ENCODE measurements around the gene MS4A5.
"Not testable (repeated sequence)": the region's sequence is repeated elsewhere in the genome, so short reads cannot be mapped to it uniquely, and the experiment has no call there.

MS4A5 gene, protein sequence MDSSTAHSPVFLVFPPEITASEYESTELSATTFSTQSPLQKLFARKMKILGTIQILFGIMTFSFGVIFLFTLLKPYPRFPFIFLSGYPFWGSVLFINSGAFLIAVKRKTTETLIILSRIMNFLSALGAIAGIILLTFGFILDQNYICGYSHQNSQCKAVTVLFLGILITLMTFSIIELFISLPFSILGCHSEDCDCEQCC

DNA sequence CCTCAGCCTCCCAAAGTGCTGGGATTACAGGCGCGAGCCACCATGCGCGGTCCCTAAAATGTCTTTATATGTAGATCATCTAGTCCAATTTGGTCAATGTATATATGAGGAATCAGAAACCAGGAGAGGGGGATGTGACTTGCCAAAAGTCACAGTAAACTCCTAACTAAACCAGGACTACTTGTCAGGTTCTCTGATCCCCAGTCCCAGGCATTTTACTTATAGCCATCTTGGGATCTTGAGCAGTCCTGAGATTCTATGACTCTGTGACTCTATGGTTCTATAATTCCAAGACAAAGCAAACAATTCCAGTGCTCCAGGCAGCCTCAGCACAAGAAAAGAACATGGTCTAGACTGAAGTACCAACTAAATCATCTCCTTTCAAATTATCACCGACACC is at the start of gene MS4A5:
Gene MS4A5 (plus strand): TSS at position 301 of the 400 bp plus-strand sequence. CDS start 103 bp downstream, outside the sequence.
- no peak for DNase-seq

DNA sequence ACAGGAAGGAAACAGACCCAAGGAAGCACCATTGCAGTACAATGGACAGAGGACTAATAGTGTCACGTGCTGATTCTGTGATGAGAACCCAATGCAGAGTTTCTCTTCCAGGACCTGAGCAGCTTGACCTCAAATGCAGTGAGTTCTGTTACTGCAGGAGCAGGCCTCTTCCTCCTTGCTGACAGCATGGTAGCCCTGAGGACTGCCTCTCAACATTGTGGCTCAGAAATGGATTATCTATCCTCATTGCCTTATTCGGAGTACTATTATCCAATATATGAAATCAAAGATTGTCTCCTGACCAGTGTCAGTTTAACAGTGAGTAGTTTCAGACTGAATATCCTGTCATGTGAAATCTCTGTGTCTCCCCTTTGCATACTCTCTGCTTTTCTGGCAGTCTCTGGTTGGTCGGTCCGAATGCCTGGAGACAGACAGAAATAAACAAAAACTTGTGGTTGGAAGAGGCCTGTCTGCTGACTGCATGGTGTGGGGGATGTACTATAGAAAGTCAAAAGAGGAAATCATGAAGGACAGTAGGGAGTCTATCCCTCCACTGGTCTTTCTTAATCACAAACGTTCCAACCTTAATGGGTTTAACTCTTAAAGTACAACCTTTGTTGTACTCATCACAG is 40.0 kb upstream of the MS4A5 start:
- DNase-seq: no peak

DNA sequence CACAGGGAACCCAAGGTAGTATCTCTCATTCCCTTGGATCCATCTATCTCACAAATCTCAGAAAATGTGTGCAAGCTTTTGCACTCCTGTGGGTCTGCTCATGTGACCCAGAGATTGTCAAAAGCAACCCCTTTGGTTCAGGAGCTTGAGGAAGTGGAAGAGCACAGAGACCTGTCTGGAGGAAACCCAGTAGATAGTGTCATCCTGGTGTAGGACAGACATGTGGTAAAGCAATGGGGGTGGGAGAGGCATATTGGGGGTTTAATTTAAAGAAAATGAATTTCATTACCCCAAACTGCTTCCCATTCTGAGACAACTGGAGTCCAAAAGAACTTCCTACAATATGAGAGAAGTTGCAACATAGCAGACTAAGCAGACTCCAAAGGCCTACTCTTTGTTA is 39.0 kb upstream of the MS4A5 start:
- no peak for DNase-seq

- no peak for DNase-seq
Measured at GRCh38 chr11:60392361-60392760, 37.0 kb upstream of the MS4A5 start.

GRCh38 chr11:60393016-60393415 is 36.4 kb upstream of the MS4A5 start:
- DNase-seq: no peak

DNA sequence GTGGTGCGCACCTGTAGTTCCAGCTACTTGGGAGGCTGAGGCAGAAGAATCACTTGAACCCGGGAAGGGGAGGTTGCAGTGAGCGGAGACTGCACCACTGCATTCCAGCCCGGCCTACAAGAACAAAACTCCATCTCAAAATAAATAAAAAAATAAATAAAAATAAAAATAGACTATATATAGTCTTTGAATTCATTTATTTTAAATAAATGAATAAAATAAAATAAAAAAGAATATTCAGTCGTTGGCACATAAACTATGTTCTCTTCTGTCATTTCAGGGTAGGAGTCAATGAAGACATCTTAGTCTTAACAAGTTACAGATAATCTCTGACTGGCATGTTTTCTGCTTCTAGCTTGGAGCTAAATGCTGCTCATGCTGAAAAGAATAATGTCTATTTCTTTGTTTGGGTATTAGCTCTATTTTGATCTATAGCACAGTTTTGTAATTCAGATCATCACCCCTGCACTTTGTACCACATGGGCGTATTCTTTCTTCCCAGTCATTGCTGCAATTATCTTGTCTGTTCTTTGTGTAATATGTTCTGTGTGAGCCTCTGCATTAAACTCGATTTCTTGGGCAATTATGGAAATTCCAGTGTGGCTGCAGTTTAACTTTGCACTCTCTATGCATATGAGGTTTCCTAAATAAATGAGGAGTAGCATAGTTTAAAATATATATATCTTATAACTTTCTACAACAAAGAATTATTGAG is 34.5 kb upstream of the MS4A5 start:
- no peak for DNase-seq

DNA sequence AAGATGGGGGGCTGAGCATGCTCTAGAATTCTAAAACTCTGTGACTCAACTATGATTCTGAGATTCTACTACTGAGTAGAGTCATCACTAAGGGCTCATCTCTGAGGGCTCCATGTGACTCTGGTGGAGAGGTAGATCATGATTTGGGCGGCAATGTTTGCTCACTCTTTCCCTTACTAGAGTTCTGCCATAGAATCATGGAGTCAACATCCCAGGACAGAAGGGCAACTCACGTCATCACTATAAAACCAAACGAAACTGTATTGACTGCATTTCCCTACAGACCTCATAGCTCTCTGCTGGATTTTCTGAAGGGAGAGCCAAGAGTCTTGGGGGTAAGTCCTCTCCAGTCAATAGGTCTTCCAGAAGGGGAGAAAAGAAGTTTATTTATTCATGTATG is 33.0 kb upstream of the MS4A5 start, which contains the start of gene MS4A14:
Gene MS4A14 (plus strand): TSS at position 78 of the 400 bp plus-strand sequence. CDS start 120 bp downstream, at position 198.
- DNase-seq: no peak

DNA sequence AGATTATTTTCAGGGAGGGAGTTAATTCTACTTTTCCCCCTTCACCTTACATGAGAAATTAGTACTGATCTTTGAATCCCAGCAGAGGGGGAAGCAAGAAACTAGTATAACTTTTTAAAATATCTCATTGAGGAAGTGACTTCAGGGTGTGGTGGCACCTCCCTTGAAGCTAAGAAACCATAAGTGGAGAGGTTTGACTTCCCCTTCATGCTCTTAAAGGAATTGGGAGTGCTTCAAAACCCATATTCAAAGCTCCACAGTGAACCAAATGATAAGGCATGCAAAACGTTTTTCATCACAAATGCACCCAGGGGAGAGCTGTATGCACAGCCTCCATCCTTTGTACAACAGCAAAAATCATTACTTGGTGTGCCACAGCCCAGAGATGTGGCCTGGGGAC is 32.6 kb upstream of the MS4A5 start:
- no peak for DNase-seq

DNA sequence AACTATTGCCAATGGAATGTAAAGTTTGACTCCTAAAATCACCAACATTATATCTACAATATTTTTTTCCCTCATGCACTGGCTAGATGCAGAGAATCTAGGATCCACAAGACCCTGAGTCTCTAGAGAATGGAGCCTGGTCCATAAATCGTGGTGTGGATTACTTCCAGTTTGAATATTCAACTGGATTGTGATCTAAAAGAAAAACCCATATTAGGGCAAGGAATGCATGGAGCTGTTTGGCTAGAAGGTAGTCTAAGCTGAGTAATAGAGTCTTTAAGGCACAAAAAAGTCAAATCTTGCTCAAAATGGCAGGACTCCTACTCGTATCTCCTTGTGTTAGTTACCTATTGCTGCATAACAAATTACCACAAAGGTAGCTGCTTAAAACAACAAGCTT is 9.4 kb upstream of the MS4A5 start:
- DNase-seq: no peak

DNA sequence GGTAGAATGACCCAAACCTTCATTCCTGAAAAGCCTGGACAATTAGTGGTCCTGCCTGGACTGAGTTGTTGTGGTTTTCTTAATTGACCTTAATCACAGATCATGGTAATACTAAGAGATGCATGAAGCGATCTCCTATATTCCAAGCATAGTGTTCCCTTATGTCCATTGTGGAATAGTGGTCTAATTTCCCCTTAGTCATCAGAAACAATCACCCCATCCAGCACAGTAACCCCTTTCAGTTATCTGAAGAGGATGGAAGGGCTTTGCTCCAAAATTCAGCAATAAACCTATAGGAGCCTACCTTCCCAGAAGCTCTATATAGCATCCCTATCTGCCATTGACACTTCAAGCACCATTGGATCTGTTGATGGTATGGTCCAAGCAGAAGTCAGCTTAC is 6.8 kb upstream of the MS4A5 start:
- DNase-seq: no peak

DNA sequence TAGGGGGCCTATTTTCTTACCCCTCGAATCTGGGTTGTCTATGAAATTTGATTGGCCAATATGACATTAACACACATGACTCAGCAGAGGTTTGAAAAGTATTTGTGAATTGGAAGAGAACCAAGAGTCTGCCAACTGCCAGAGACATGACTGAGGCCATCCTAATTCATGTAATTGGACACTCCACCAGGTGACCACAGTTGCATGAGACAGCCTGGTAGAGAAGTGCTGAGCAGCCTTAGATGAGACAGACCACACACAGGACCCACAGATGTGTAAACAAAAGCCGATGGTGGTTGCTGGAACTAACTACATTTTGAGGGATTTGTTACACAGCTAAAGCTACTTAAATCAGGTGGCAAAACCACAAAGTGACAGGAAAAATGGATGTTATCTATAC is 855 bp upstream of the MS4A5 start:
- no peak for DNase-seq

GRCh38 chr11:60431251-60431650 is 1.9 kb downstream of the MS4A5 start:
- DNase-seq: no peak

DNA sequence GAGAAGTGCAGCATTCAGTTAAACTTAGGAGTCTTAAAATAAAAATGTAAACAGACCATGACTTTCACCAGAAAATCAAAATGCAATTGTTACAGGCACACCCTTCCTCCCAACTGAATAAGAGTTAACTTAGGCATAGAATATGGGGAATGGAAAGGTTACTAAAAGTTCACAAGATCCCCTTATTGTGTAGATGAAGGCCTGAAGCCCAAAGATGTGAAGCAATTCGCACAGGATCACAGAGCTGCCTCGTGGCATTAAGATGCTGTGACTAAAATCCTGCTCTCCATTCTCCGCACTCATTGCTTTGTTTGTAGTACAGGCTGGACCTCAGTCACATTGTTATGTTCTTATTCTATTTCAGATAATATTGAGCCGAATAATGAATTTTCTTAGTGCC is 4.0 kb downstream of the MS4A5 start:
- DNase-seq: no peak

GRCh38 chr11:60447070-60447469 is 17.7 kb downstream of the MS4A5 start:
- no peak for DNase-seq

DNA sequence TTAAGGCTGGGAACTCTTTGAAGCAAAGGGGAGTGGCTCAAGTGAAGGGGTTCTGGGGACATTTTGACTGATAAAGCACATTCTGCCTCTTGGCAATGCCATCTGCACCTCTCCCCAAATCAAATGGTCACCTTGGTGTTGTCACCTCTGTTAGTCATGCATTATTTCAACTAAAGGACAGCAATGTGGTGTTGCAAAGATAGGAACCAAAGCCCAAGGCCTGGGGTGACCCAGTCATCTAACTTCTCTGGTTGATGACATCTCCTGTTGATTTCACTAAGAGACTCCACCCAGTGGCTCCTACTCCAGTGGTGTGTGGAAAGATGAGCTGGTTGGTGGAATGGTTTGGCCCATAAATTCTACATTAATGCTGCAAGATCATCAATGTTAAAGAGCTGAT is 18.5 kb downstream of the MS4A5 start:
- no peak for DNase-seq

- DNase-seq: not testable (repeated sequence)
Measured at GRCh38 chr11:60451185-60451584, 21.8 kb downstream of the MS4A5 start.

- DNase-seq: no peak
Measured at GRCh38 chr11:60454212-60454611, 24.8 kb downstream of the MS4A5 start.

- DNase-seq: no peak
Measured at GRCh38 chr11:60455531-60456042, 26.2 kb downstream of the MS4A5 start, which contains the start of gene MS4A1. MS4A1 (plus strand) TSS chr11:60455847; CDS start chr11:60462375, 6,528 bp downstream.

DNA sequence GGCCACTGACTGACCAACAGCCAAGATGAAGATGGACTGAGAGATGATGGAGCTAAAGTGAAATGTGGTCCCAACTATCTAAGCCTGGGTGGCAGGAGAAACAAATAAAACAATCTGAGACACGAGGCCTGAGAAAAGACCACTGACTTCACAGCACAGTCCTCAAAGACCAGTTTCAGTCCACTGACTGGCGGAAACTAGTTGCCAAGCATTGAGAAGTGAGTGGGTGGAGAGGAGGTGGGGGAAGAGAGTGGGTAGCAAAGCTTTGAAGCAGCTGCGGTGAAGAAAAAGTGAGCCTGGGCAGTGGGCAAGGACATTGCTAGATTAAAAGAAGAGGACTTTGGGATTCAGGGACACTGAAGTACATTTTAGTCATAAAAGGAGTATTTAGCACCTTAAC is 28.2 kb downstream of the MS4A5 start:
- DNase-seq: no peak

- DNase-seq: no peak
Measured at GRCh38 chr11:60459345-60459744, 30.0 kb downstream of the MS4A5 start.

DNA sequence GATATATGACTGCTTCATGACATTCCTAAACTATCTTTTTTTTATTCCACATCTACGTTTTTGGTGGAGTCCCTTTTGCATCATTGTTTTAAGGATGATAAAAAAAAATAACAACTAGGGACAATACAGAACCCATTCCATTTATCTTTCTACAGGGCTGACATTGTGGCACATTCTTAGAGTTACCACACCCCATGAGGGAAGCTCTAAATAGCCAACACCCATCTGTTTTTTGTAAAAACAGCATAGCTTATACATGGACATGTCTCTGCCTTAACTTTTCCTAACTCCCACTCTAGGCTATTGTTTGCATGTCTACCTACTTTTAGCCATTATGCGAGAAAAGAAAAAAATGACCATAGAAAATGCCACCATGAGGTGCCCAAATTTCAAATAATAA is 39.5 kb downstream of the MS4A5 start:
- DNase-seq: no peak

GRCh38 chr11:60469723-60470122 is 40.4 kb downstream of the MS4A5 start:
- DNase-seq: no peak

GRCh38 chr11:60477035-60477445 is 47.7 kb downstream of the MS4A5 start:
- no peak for DNase-seq

DNA sequence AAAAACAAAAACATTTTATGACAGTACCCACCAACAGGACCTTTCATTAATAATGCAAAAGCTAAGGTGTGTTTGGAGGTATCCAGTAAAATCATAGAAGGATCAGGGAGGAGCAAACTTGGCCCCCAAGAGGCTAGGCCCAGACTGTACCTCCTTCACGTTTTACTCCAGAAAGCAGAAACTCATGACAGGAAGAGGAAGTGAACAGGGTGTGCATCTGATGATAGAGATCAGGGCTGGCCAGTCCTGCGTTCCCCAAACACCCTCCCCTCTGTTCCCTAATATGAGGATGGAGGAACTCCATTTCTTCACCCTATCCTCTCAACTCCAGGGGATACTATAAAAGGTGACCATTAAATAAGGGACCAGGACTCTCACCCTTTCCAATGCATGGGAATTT is 53.0 kb downstream of the MS4A5 start:
- DNase-seq: no peak

Measured in right forelimb (tissue), 1 donor.